GM13976 (cell line): ENCODE data around the gene ATOSA.

Experiments used
- DNase-seq: peaks from one replicate; pipeline ENCODE4 v3.0.0; 2012; ENCODE audit warnings: low spot score
- CTCF ChIP-seq: IDR thresholded peaks from 2 replicates; pipeline ENCODE4 v1.5.1; 2012; ENCODE audit warnings: borderline replicate concordance, mild to moderate bottlenecking; ENCODE audit not compliant: insufficient read depth; ENCODE audit errors: extremely low read depth, missing control alignments, control extremely low read depth
- in situ Hi-C: fragments of 300-500 bp; cut with MboI; formaldehyde crosslinking; loops from one replicate; pipeline ENCODE4 v1.12.0; 2022; ENCODE audit warnings: low sequenced_read_pairs, mixed read lengths, inconsistent platforms; ENCODE audit not compliant: unreplicated experiment

Gene ATOSA

DNA sequence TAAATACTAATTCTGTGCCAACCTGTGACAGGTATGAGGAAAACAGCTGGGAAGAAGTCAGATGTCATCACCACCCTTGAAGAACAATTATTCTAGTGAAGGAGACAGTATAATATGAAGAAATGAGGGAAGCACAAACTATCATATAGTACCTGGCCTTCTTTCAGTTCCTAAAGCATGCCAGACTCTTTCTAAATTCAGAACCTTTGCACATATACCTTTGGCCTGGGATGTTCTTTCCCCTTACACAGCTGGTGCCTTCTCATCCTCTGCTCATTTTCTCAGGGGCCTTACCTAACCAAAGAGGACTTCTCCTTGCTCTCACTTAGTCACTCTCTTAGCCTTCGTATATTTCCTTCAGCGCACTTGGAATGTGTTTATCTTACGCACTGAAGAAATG, 19.0 kb downstream of the ATOSA start:
- no peak for DNase-seq
- in situ Hi-C loops, result no loop called here

DNA sequence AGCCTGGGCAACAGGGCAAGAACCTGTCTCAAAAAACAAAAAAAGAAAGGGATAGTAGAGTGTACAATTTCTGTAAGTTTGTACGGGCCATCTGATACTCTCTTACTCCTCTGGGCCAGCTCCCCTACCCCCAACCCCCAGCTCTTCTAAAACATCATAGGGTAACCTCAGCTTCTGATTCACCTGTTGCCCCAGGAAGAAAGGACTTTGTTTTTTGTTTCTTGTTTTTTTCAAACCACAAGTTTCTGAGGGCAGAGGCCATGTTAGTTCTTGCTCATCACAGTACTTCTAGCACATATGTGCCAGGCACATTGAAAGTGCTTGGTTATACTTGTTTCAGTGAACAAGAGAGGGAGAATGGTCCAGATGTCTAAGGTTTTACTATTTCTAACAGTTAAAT, 20.2 kb downstream of the ATOSA start:
- DNase-seq, result no peak
- no peak for TF ChIP-seq CTCF
- in situ Hi-C loops, result no loop called here

More for the DNA sequence above, 19.0 kb downstream of the ATOSA start:
- TF ChIP-seq CTCF, result no peak

DNA sequence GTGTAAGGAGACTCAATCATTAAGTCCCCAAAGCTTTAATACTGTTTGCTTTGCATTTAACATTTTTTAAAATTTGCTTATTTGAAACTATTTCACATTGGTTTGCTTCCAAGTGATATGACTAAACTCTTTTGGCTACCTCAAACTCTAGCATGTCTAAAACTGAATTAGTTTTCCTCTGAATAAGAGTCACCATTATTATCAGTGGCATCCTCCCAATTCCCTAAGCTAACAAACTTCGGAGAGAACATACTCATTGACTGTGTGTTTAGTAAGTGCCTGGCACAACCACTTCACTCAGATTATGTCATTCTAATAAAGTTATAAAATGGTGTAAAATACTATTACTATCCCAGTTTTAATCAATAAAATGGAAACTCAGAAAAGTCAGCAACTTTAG, 21.9 kb downstream of the ATOSA start:
- TF ChIP-seq CTCF, result no peak
- no peak for DNase-seq
- in situ Hi-C loops, result no loop called here

GRCh38 chr15:52656412-52656811, 22.8 kb downstream of the ATOSA start:
- in situ Hi-C loops, result no loop called here
- no peak for TF ChIP-seq CTCF
- no peak for DNase-seq

GRCh38 chr15:52653431-52653964, 25.7 kb downstream of the ATOSA start:
- no peak for DNase-seq
- no peak for TF ChIP-seq CTCF
- in situ Hi-C loops, result no loop called here

DNA sequence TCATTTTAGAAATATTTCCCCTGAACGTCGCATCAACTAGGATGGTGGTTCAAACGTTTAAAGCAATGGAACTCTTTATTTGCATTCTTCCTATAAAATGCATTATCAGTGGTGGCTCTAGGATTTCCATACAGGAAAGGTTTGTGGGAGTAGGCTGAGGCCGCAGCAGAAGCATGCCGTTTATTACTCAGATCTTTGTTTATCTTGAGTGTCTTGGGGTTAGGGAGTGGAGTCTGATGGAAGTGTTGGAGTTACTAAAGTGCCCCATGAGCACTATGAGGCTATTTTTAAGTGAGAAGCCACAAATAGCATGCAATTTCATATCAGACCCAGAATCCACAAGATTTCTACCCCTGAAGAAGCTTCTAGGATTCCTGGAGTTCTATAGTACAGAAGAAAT, 26.2 kb downstream of the ATOSA start:
- in situ Hi-C loops, result no loop called here
- DNase-seq, result no peak

More for the DNA sequence above, 26.2 kb downstream of the ATOSA start:
- TF ChIP-seq CTCF, result no peak
